A549 treated with RU486 at 1 μM for 4 hours (cell line): ENCODE results near the gene CHIC2. TPM values are rescaled to one million over a fixed set of nuclear protein-coding genes. Genes with fewer than 3 reads are reported as not detected.

ENCODE experiments used
- total RNA-seq: library from RNA; stranded (reverse); fragments of 200-300 nt; extraction: Qiagen RNA extraction; gene quantifications from 5 replicates; pipeline ENCODE4 v1.2.3, GENCODE V29; 2022; ENCODE audit warnings: low read depth

The CHIC2 gene
- 5.6 to 10.8 TPM (median 8.4 TPM) in 5 replicates for total RNA-seq

GRCh38 chr4:54064317-54065111 is at the start of gene CHIC2:
Gene CHIC2, minus strand, starts transcription at chr4:54064605. Its CDS starts 305 bp downstream, at chr4:54064300.

GRCh38 chr4:54099748-54100574 is 35.6 kb upstream of the CHIC2 start, which contains the start of gene GSX2:
Gene GSX2, plus strand, starts transcription at chr4:54100163. Its CDS starts 182 bp downstream, at chr4:54100345.

Other genes starting within 250 kb of the CHIC2 start
- gene GSX2, start 35.6 kb upstream of the CHIC2 start, total RNA-seq: not detected in 5 replicates
- 0.34 to 0.66 TPM (median 0.61 TPM) in 5 replicates for gene PDGFRA, start 164.7 kb upstream of the CHIC2 start, total RNA-seq